Endothelial cell of umbilical vein (primary cell): ENCODE results near the gene TMEM33.

ENCODE experiments used
- CTCF ChIP-seq, 2 donors: IDR thresholded peaks; 1 replicate in 1 of 2; 2 replicates in 1 of 2; pipeline ENCODE4 v1.5.1; 2011; ENCODE audit warnings: low read length in 2 of 2, mild to moderate bottlenecking in 2 of 2, moderate library complexity in 2 of 2, control low read depth in 1 of 2, inconsistent platforms in 1 of 2, low read depth in 1 of 2; ENCODE audit not compliant: insufficient read depth in 1 of 2; ENCODE audit errors: extremely low read depth in 1 of 2
- EZH2 ChIP-seq: IDR thresholded peaks from 2 replicates; pipeline ENCODE4 v1.6.1; 2012; ENCODE audit warnings: borderline replicate concordance, low read depth, mild to moderate bottlenecking, moderate library complexity, low read length, inconsistent platforms; ENCODE audit not compliant: severe bottlenecking
- GATA2 ChIP-seq: IDR thresholded peaks from 2 replicates; pipeline ENCODE4 v1.7.0; 2011; ENCODE audit warnings: low read depth, mild to moderate bottlenecking, moderate library complexity, mixed read lengths, low read length; ENCODE audit not compliant: insufficient read length, insufficient read depth
- MYC ChIP-seq: IDR thresholded peaks from one replicate; pipeline ENCODE4 v1.6.1; 2011; ENCODE audit warnings: mild to moderate bottlenecking, low read depth, low read length
- POLR2A ChIP-seq: IDR thresholded peaks from 2 replicates; pipeline ENCODE4 v1.6.1; 2012; ENCODE audit warnings: low read depth, mild to moderate bottlenecking, control low read depth, low read length
- POLR2AphosphoS5 ChIP-seq: IDR thresholded peaks from 2 replicates; pipeline ENCODE4 v1.6.1; 2012; ENCODE audit warnings: low read depth, mild to moderate bottlenecking, control low read depth, low read length, moderate library complexity; ENCODE audit not compliant: insufficient read depth

GRCh38 chr4:41977709-41978108 is 42.5 kb downstream of the TMEM33 start:
- no peak for TF ChIP-seq CTCF (IDR thresholded peaks at IDR 0.05; ENCODE audit: extremely low read depth in 1 of 2, insufficient read depth in 1 of 2, low read depth in 1 of 2, low read length in 2 of 2)
- TF ChIP-seq POLR2AphosphoS5: no peak
- no peak for TF ChIP-seq EZH2
- no peak for TF ChIP-seq POLR2A
- TF ChIP-seq GATA2: no peak
- TF ChIP-seq MYC: no peak
